Upper lobe of left lung (tissue), 4 donors: ENCODE data around the gene S100A4.
"Not testable (repeated sequence)": the region's sequence is repeated elsewhere in the genome, so short reads cannot be mapped to it uniquely, and the experiment has no call there.

Experiments
- POLR2AphosphoS5 ChIP-seq, 2 donors: sonication (generic); formaldehyde crosslinking; IDR thresholded peaks; one replicate each; pipeline ENCODE4 v1.5.1; 2017; ENCODE audit warnings: antibody characterized with exemption in 2 of 2
- TF ChIP-seq, protein P1 (sequence below), 6 experiments: fragments of 450-650 bp in 4 of 6; fragments of 200-600 bp in 2 of 6; sonication (generic) in 2 of 6; IDR thresholded peaks; one replicate each; pipeline ENCODE4 v1.5.1; 2016 to 2019; ENCODE audit warnings: antibody characterized with exemption in 6 of 6

DNA sequence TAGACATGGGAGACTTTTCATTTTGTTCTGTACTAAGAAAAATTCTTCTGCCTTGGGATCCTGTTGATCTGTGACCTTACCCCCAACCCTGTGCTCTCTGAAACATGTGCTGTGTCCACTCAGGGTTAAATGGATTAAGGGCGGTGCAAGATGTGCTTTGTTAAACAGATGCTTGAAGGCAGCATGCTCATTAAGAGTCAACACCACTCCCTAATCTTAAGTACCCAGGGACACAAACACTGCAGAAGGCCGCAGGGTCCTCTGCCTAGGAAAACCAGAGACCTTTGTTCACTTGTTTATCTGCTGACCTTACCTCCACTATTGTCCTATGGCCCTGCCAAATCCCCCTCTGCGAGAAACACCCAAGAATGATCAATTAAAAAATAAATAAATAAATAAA is 37.9 kb upstream of the S100A4 start:
- TF ChIP-seq, protein P1, sequence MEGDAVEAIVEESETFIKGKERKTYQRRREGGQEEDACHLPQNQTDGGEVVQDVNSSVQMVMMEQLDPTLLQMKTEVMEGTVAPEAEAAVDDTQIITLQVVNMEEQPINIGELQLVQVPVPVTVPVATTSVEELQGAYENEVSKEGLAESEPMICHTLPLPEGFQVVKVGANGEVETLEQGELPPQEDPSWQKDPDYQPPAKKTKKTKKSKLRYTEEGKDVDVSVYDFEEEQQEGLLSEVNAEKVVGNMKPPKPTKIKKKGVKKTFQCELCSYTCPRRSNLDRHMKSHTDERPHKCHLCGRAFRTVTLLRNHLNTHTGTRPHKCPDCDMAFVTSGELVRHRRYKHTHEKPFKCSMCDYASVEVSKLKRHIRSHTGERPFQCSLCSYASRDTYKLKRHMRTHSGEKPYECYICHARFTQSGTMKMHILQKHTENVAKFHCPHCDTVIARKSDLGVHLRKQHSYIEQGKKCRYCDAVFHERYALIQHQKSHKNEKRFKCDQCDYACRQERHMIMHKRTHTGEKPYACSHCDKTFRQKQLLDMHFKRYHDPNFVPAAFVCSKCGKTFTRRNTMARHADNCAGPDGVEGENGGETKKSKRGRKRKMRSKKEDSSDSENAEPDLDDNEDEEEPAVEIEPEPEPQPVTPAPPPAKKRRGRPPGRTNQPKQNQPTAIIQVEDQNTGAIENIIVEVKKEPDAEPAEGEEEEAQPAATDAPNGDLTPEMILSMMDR (IDR thresholded peaks at IDR 0.05), result not testable (repeated sequence)
- not testable (repeated sequence) for TF ChIP-seq POLR2AphosphoS5 (IDR thresholded peaks at IDR 0.05)
